Measurements from ENCODE around the gene EP400.

DNA sequence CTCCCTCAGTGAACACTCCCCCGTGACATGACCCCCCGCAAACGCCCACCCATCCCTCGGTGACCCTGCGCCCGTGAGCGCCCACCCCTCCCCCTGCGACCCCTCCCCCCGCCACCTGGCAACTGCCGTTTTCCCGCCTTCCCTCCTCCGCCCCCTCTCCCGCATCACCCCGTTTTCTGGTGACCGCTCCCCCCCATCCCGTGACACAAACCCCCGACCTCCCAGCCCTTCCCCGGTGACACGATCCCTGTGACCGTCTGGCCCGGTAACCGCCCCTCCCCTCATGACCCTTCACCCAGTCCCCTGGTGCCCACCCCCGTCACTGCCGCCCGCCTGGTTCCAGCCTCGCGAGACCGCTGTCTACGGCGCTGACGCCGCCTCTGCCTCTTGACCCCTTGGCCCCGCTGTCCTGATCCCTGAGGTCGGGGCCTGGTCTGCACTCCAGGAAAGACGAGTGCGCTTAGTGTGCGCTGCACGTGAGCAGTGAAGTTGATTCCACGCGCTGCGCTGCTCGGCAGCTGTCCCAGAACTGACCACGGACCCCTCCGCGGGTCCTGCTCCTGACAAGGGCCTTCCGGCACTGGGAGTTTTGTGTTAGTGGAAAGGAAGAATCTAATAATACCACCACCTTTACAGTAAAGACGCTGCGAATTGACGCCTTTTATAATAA is 135.0 kb downstream of the EP400 start:
- no peak for TF ChIP-seq CTCF (IDR thresholded peaks at IDR 0.05; ENCODE audit: low read length)
- no peak for TF ChIP-seq EZH2 (IDR thresholded peaks at IDR 0.05; ENCODE audit: borderline replicate concordance, low read length)
